Psoas muscle (tissue), 8 donors: ENCODE data around the gene DGCR8. TPM values are rescaled to one million over a fixed set of nuclear protein-coding genes. Genes with fewer than 3 reads are reported as not detected.

ENCODE experiments used
- ATAC-seq, 4 donors: fragments of 200-7000 bp; cut with Tn5 transposase; one replicate each; pipeline ENCODE4 v1.9.1; 2020; ENCODE audit warnings: moderate library complexity in 3 of 4, mild to moderate bottlenecking in 2 of 4
- DNase-seq, 2 donors: peaks; one replicate each; pipeline ENCODE4 v3.0.0-alpha.2; 2020
- H3K27ac ChIP-seq: fragments of 200-600 bp; one replicate; pipeline ENCODE4 v1.8.0; 2022
- H3K27me3 ChIP-seq, 3 donors: fragments of 200-600 bp in 1 of 3; one replicate each; pipeline versions ENCODE4 v1.6.1 to v1.8.0; 2013 to 2022; ENCODE audit warnings: low read length in 2 of 3, mild to moderate bottlenecking in 2 of 3, moderate library complexity in 1 of 3; ENCODE audit not compliant: insufficient read depth in 3 of 3
- H3K36me3 ChIP-seq, 2 donors: fragments of 200-600 bp in 1 of 2; one replicate each; pipeline versions ENCODE4 v1.6.1 to v1.8.0; 2013 to 2022; ENCODE audit warnings: low read depth in 1 of 2, mild to moderate bottlenecking in 1 of 2, moderate library complexity in 1 of 2; ENCODE audit not compliant: insufficient read depth in 1 of 2
- H3K4me1 ChIP-seq: fragments of 200-600 bp; one replicate; pipeline ENCODE4 v1.8.0; 2022
- H3K4me3 ChIP-seq: fragments of 200-600 bp; one replicate; pipeline ENCODE4 v1.8.0; 2022; ENCODE audit warnings: mild to moderate bottlenecking
- H3K9me3 ChIP-seq: fragments of 200-600 bp; one replicate; pipeline ENCODE4 v1.8.0; 2022
- CTCF ChIP-seq: fragments of 200-600 bp; IDR thresholded peaks from one replicate; pipeline ENCODE4 v1.8.0; 2022; ENCODE audit warnings: antibody characterized with exemption
- WGBS, 3 donors: extraction: QIAGEN DNeasy Blood & Tissue Kit; methylation state at CpG; one replicate each; pipeline versions ENCODE4 v1.1.6 to v1.1.7; 2013; 5-methylcytosine and 5-hydroxymethylcytosine counted together
- intact Hi-C, 2 donors: fragments of 100-400 bp; cut with DNase I; formaldehyde crosslinking; loops; one replicate each; pipeline versions ENCODE4 v1.11.0 to v1.14.2; 2022
- polyA plus RNA-seq, 3 donors: library from polyadenylated mRNA; stranded (reverse); fragments of 200-250 nt; gene quantifications; one replicate each; pipeline ENCODE4 v1.2.3, GENCODE V29; 2013
- total RNA-seq, 4 donors: library from RNA; stranded (reverse); fragmentation: NEBNext Ultra II Directional in 2 of 4; extraction: Animal tissue kit (Norgen Biotek cat#: 25700) in 2 of 4; gene quantifications; one replicate each; pipeline versions ENCODE4 v1.2.1 to v1.2.4, GENCODE V29; 2021 to 2023
- donor health status: healthy with polysubstance abuse.
- donor health status: DM: no; HTN: no; CAD: no; lungs with moderate emphysema.
- donor health status: Bipolar disorder and iron deficiency.
- donor health status: healthy.
- donor health status: DM: yes; HTN: yes; CAD: no.
- donor health status: DM: no; HTN: no; CAD: no.
- donor health status: DM: no; HTN: no; CAD: no.
- donor health status: DM: yes; HTN: yes; CAD: no.

The DGCR8 gene
- total and polyA plus RNA-seq, 7 donors, result 10.5 to 21.5 (median 15.3) TPM

GRCh38 chr22:20061481-20061861 is 18.6 kb upstream of the DGCR8 start:
- intact Hi-C loops, result no loop called here
- H3K36me3 ChIP-seq, result peaks cover 0 to 68% of the 10 kb centered on the region in 2 donors
- no peak overlapping the region for H3K4me3 ChIP-seq
- no peak overlapping the region for H3K27ac ChIP-seq
- H3K4me1 ChIP-seq, result peaks cover 10% of the 10 kb centered on the region
- 51 to 75% (median 62%) methylated on average over 10 to 11 of the region's 11 CpGs for WGBS, 3 donors
- TF ChIP-seq CTCF, result no peak
- no peaks in the 10 kb centered on the region for H3K27me3 ChIP-seq
- DNase-seq, result no peak
- ATAC-seq, result peak in 1 of 4 donors; percentile 4
- no peaks in the 10 kb centered on the region for H3K9me3 ChIP-seq

- Histone ChIP-seq H3K4me1 (peaks cover 10% of the 10 kb centered on the region), H3K9me3 (no peaks in the 10 kb centered on the region), H3K36me3 (peaks cover 0 to 62% of the 10 kb centered on the region in 2 donors), H3K4me3 (no peak overlapping the region), H3K27ac (peak overlapping the region; percentile 77), H3K27me3 (no peaks in the 10 kb centered on the region)
- TF ChIP-seq CTCF, result no peak
- WGBS, 3 donors, result 91 to 93% (median 91%) methylated on average over 18 of the region's 18 CpGs
- intact Hi-C loops, result no loop called here
- no peak for DNase-seq
- ATAC-seq, result no peak
Observed at GRCh38 chr22:20062043-20062765, 17.8 kb upstream of the DGCR8 start.

GRCh38 chr22:20062766-20063083 is 17.3 kb upstream of the DGCR8 start:
- Histone ChIP-seq H3K36me3 (peaks cover 0 to 56% of the 10 kb centered on the region in 2 donors), H3K9me3 (no peaks in the 10 kb centered on the region), H3K4me1 (peaks cover 10% of the 10 kb centered on the region), H3K4me3 (no peak overlapping the region), H3K27ac (peak overlapping the region; percentile 77), H3K27me3 (no peaks in the 10 kb centered on the region)
- WGBS, 3 donors, result 67 to 74% (median 74%) methylated on average over 11 of the region's 11 CpGs
- TF ChIP-seq CTCF, result no peak
- intact Hi-C loops, result no loop called here
- DNase-seq (no peak), ATAC-seq (no peak)

GRCh38 chr22:20063271-20064139 is 16.5 kb upstream of the DGCR8 start:
- H3K27ac ChIP-seq, result peak overlapping the region; percentile 77
- intact Hi-C loops, result no loop called here
- WGBS, 3 donors, result 41 to 62% (median 48%) methylated on average over 27 of the region's 27 CpGs
- peak; percentile 44 to 82 for DNase-seq
- no peak for TF ChIP-seq CTCF
- ATAC-seq, result peak; percentile 79 to 92 (median 88)
- H3K4me3 ChIP-seq, result no peak overlapping the region
- peaks cover 0 to 50% of the 10 kb centered on the region in 2 donors for H3K36me3 ChIP-seq
- peaks cover 10% of the 10 kb centered on the region for H3K4me1 ChIP-seq
- H3K27me3 ChIP-seq, result no peaks in the 10 kb centered on the region
- H3K9me3 ChIP-seq, result no peaks in the 10 kb centered on the region
